ENCODE data around the gene LHFPL6.

Gene LHFPL6

GRCh38 chr13:39468306-39468705 lies 134.7 kb downstream of the LHFPL6 start:
- no peak overlapping the region for H3K4me3 ChIP-seq (ENCODE audit: low read length)
- TF ChIP-seq ZNF274 (IDR thresholded peaks at IDR 0.05; ENCODE audit: low read depth, low read length): no peak

GRCh38 chr13:39463611-39464010 lies 139.4 kb downstream of the LHFPL6 start:
- TF ChIP-seq ZNF274 (IDR thresholded peaks at IDR 0.05; ENCODE audit: low read depth, low read length): no peak
- H3K4me3 ChIP-seq (ENCODE audit: low read length): no peak overlapping the region

- TF ChIP-seq ZNF274 (IDR thresholded peaks at IDR 0.05; ENCODE audit: low read depth, low read length): no peak
- no peak overlapping the region for H3K4me3 ChIP-seq (ENCODE audit: low read length)
Observed at GRCh38 chr13:39462906-39463305, 140.1 kb downstream of the LHFPL6 start.

GRCh38 chr13:39462428-39462827 lies 140.6 kb downstream of the LHFPL6 start:
- no peak for TF ChIP-seq ZNF274 (IDR thresholded peaks at IDR 0.05; ENCODE audit: low read depth, low read length)
- no peak overlapping the region for H3K4me3 ChIP-seq (ENCODE audit: low read length)

GRCh38 chr13:39461685-39462266 lies 141.2 kb downstream of the LHFPL6 start:
- no peak overlapping the region for H3K4me3 ChIP-seq (ENCODE audit: low read length)
- no peak for TF ChIP-seq ZNF274 (IDR thresholded peaks at IDR 0.05; ENCODE audit: low read depth, low read length)

- no peak for TF ChIP-seq ZNF274 (IDR thresholded peaks at IDR 0.05; ENCODE audit: low read depth, low read length)
- no peak overlapping the region for H3K4me3 ChIP-seq (ENCODE audit: low read length)
Observed at GRCh38 chr13:39457274-39457673, 145.7 kb downstream of the LHFPL6 start.

GRCh38 chr13:39455521-39456175 lies 147.3 kb downstream of the LHFPL6 start:
- no peak overlapping the region for H3K4me3 ChIP-seq (ENCODE audit: low read length)
- no peak for TF ChIP-seq ZNF274 (IDR thresholded peaks at IDR 0.05; ENCODE audit: low read depth, low read length)

- H3K4me3 ChIP-seq (ENCODE audit: low read length): no peak overlapping the region
- no peak for TF ChIP-seq ZNF274 (IDR thresholded peaks at IDR 0.05; ENCODE audit: low read depth, low read length)
Observed at GRCh38 chr13:39452834-39453233, 150.2 kb downstream of the LHFPL6 start.

GRCh38 chr13:39452417-39452816 lies 150.6 kb downstream of the LHFPL6 start:
- no peak for TF ChIP-seq ZNF274 (IDR thresholded peaks at IDR 0.05; ENCODE audit: low read depth, low read length)
- H3K4me3 ChIP-seq (ENCODE audit: low read length): no peak overlapping the region

GRCh38 chr13:39451860-39452301 lies 151.1 kb downstream of the LHFPL6 start:
- no peak overlapping the region for H3K4me3 ChIP-seq (ENCODE audit: low read length)
- TF ChIP-seq ZNF274 (IDR thresholded peaks at IDR 0.05; ENCODE audit: low read depth, low read length): no peak

- TF ChIP-seq ZNF274 (IDR thresholded peaks at IDR 0.05; ENCODE audit: low read depth, low read length): no peak
- no peak overlapping the region for H3K4me3 ChIP-seq (ENCODE audit: low read length)
Observed at GRCh38 chr13:39451301-39451700, 151.7 kb downstream of the LHFPL6 start.

- H3K4me3 ChIP-seq (ENCODE audit: low read length): no peak overlapping the region
- no peak for TF ChIP-seq ZNF274 (IDR thresholded peaks at IDR 0.05; ENCODE audit: low read depth, low read length)
Observed at GRCh38 chr13:39450176-39450575, 152.8 kb downstream of the LHFPL6 start.

- no peak overlapping the region for H3K4me3 ChIP-seq (ENCODE audit: low read length)
- no peak for TF ChIP-seq ZNF274 (IDR thresholded peaks at IDR 0.05; ENCODE audit: low read depth, low read length)
Observed at GRCh38 chr13:39448834-39449233, 154.2 kb downstream of the LHFPL6 start.

- no peak for TF ChIP-seq ZNF274 (IDR thresholded peaks at IDR 0.05; ENCODE audit: low read depth, low read length)
- no peak overlapping the region for H3K4me3 ChIP-seq (ENCODE audit: low read length)
Observed at GRCh38 chr13:39446865-39447264, 156.1 kb downstream of the LHFPL6 start.

GRCh38 chr13:39444866-39445265 lies 158.1 kb downstream of the LHFPL6 start:
- TF ChIP-seq ZNF274 (IDR thresholded peaks at IDR 0.05; ENCODE audit: low read depth, low read length): no peak
- no peak overlapping the region for H3K4me3 ChIP-seq (ENCODE audit: low read length)

- no peak overlapping the region for H3K4me3 ChIP-seq (ENCODE audit: low read length)
- no peak for TF ChIP-seq ZNF274 (IDR thresholded peaks at IDR 0.05; ENCODE audit: low read depth, low read length)
Observed at GRCh38 chr13:39433651-39434050, 169.3 kb downstream of the LHFPL6 start.

All from GM08714 (cell line).